Endodermal cell (in vitro differentiated cells): ENCODE data around the gene ASAP3. TPM values are rescaled to one million over a fixed set of nuclear protein-coding genes. Genes with fewer than 3 reads are reported as not detected.

Experiments used
- DNase-seq: peaks from one replicate; pipeline ENCODE4 v3.0.0-alpha.2; 2017
- H3K27ac ChIP-seq: 2 replicates; pipeline ENCODE4 v1.5.1; 2013; ENCODE audit warnings: mild to moderate bottlenecking, low read depth, low read length, moderate library complexity
- H3K27me3 ChIP-seq: 2 replicates; pipeline ENCODE4 v1.6.1; 2013; ENCODE audit warnings: mild to moderate bottlenecking, low read length, moderate library complexity; ENCODE audit not compliant: insufficient read depth, control insufficient read depth, poor library complexity, severe bottlenecking
- H3K36me3 ChIP-seq: 2 replicates; pipeline ENCODE4 v1.7.0; 2013; ENCODE audit warnings: mild to moderate bottlenecking, low read length, moderate library complexity; ENCODE audit not compliant: control insufficient read depth, insufficient read depth
- H3K4me1 ChIP-seq: one replicate; pipeline ENCODE4 v1.7.0; 2013; ENCODE audit warnings: low read length; ENCODE audit not compliant: control insufficient read depth, insufficient read depth
- H3K4me3 ChIP-seq: 2 replicates; pipeline ENCODE4 v1.5.1; 2013; ENCODE audit warnings: mild to moderate bottlenecking, low read length, moderate library complexity
- H3K9ac ChIP-seq: 2 replicates; pipeline ENCODE4 v1.6.1; 2013; ENCODE audit warnings: mild to moderate bottlenecking, low read length, moderate library complexity; ENCODE audit not compliant: poor library complexity, severe bottlenecking; ENCODE audit errors: extremely low read depth
- H3K9me3 ChIP-seq: 2 replicates; pipeline ENCODE4 v1.6.1; 2013; ENCODE audit warnings: mild to moderate bottlenecking, low read length, moderate library complexity; ENCODE audit not compliant: control insufficient read depth
- H3K27ac Mint-ChIP-seq: 2 replicates; pipeline ENCODE4 v1.8.0; 2020; ENCODE audit warnings: mixed read lengths
- H3K27me3 Mint-ChIP-seq: 2 replicates; pipeline ENCODE4 v1.8.0; 2021; ENCODE audit warnings: mild to moderate bottlenecking, mixed read lengths; ENCODE audit not compliant: insufficient read depth
- H3K36me3 Mint-ChIP-seq: 2 replicates; pipeline ENCODE4 v1.8.0; 2020; ENCODE audit warnings: low read depth, mixed read lengths
- H3K4me1 Mint-ChIP-seq: 2 replicates; pipeline ENCODE4 v1.8.0; 2020; ENCODE audit warnings: mixed read lengths
- H3K4me3 Mint-ChIP-seq: 2 replicates; pipeline ENCODE4 v1.8.0; 2020; ENCODE audit warnings: mild to moderate bottlenecking, moderate library complexity, mixed read lengths
- H3K9me3 Mint-ChIP-seq: 2 replicates; pipeline ENCODE4 v1.8.0; 2020; ENCODE audit warnings: mild to moderate bottlenecking, mixed read lengths
- CTCF ChIP-seq: fragments of 200-600 bp; sonication (generic); conservative IDR thresholded peaks from 2 replicates; pipeline ENCODE4 v1.5.0; 2021; ENCODE audit warnings: antibody characterized with exemption, mild to moderate bottlenecking
- WGBS, 2 experiments: methylation state at CpG; one replicate each; pipeline versions ENCODE4 v1.1.5 to v1.1.7; 2013; ENCODE audit warnings: missing lambda C conversion rate in 2 of 2, mixed read lengths in 1 of 2; ENCODE audit not compliant: insufficient coverage in 1 of 2, insufficient read length in 1 of 2; 5-methylcytosine and 5-hydroxymethylcytosine counted together
- total RNA-seq, 2 donors: library from RNA; stranded (reverse); fragmentation: NEBNext Ultra II Directional in 1 of 2; extraction: Animal tissue kit (Norgen Biotek cat#: 25700) in 1 of 2; gene quantifications; 2 replicates in 1 of 2; 3 replicates in 1 of 2; pipeline ENCODE4 v1.2.1, GENCODE V29; 2021

The ASAP3 gene
- total RNA-seq, 2 donors from 2014 or later, result 78.7 to 91.0 TPM

GRCh38 chr1:23399229-23399628 lies 84.8 kb downstream of the ASAP3 start:
- Mint-ChIP-seq H3K27ac (no peak overlapping the region), H3K9me3 (no peaks in the 10 kb centered on the region), H3K36me3 (no peaks in the 10 kb centered on the region), H3K4me1 (peaks cover 17% of the 10 kb centered on the region), H3K27me3 (peaks cover 87% of the 10 kb centered on the region), H3K4me3 (no peak overlapping the region)
- Histone ChIP-seq H3K9ac (no peak overlapping the region), H3K36me3 (no peaks in the 10 kb centered on the region), H3K4me1 (no peaks in the 10 kb centered on the region), H3K4me3 (no peak overlapping the region), H3K27me3 (peaks cover 36% of the 10 kb centered on the region), H3K27ac (no peak overlapping the region), H3K9me3 (peaks cover 7% of the 10 kb centered on the region)
- no peak for TF ChIP-seq CTCF
- no peak for DNase-seq
- 100% methylated on average over 1 of the region's 1 CpG; no CpG with 5 or more reads in 1 of the 2 experiments for WGBS, 2 experiments

- H3K4me3 Mint-ChIP-seq, result no peak overlapping the region
- no peak for TF ChIP-seq CTCF
These were observed 86.1 kb downstream of the ASAP3 start for GRCh38 chr1:23397908-23398307.

GRCh38 chr1:23396380-23396779 lies 87.6 kb downstream of the ASAP3 start:
- Histone ChIP-seq H3K9ac (no peak overlapping the region), H3K4me3 (no peak overlapping the region), H3K36me3 (no peaks in the 10 kb centered on the region), H3K27me3 (peaks cover 28% of the 10 kb centered on the region), H3K4me1 (no peaks in the 10 kb centered on the region), H3K27ac (no peak overlapping the region), H3K9me3 (peaks cover 12% of the 10 kb centered on the region)
- DNase-seq, result no peak
- peaks cover 10% of the 10 kb centered on the region for H3K4me1 Mint-ChIP-seq
- TF ChIP-seq CTCF, result no peak
- H3K27ac Mint-ChIP-seq, result no peak overlapping the region
- no peaks in the 10 kb centered on the region for H3K9me3 Mint-ChIP-seq
- H3K4me3 Mint-ChIP-seq, result no peak overlapping the region
- peaks cover 69% of the 10 kb centered on the region for H3K27me3 Mint-ChIP-seq
- no peaks in the 10 kb centered on the region for H3K36me3 Mint-ChIP-seq
- WGBS, 2 experiments, result 91 to 100% methylated on average over 1 to 2 of the region's 2 CpGs

More at GRCh38 chr1:23397908-23398307, 86.1 kb downstream of the ASAP3 start:
- Histone ChIP-seq H3K4me3 (no peak overlapping the region), H3K36me3 (no peaks in the 10 kb centered on the region), H3K27ac (no peak overlapping the region), H3K4me1 (no peaks in the 10 kb centered on the region), H3K27me3 (peaks cover 33% of the 10 kb centered on the region), H3K9me3 (peaks cover 7% of the 10 kb centered on the region), H3K9ac (no peak overlapping the region)
- 85 to 95% methylated on average over 3 to 7 of the region's 7 CpGs for WGBS, 2 experiments
- DNase-seq, result no peak
- Mint-ChIP-seq H3K27me3 (peaks cover 81% of the 10 kb centered on the region), H3K9me3 (no peaks in the 10 kb centered on the region), H3K36me3 (no peaks in the 10 kb centered on the region), H3K4me1 (peaks cover 10% of the 10 kb centered on the region), H3K27ac (no peak overlapping the region)
